H1 (cell line): ENCODE data around the gene CDCA5. TPM values are rescaled to one million over a fixed set of nuclear protein-coding genes. Genes with fewer than 3 reads are reported as not detected.

Source experiments
- CTCF ChIA-PET: fragments of 300-600 bp; sonication (Branson Sonifier 250); formaldehyde crosslinking; loops from one replicate; lab custom pipeline; 2021; ENCODE audit not compliant: partially characterized antibody; lab: Charles Lee
- POLR2A ChIA-PET: fragments of 300-600 bp; sonication (Branson Sonifier 250); formaldehyde crosslinking; loops from one replicate; lab custom pipeline; 2021; ENCODE audit warnings: inconsistent platforms; ENCODE audit not compliant: partially characterized antibody; lab: Charles Lee
- DNase-seq, 2 experiments: peaks; one replicate each; pipeline versions ENCODE4 v3.0.0 to v3.0.0-alpha.2; 2010 to 2022; ENCODE audit warnings: low spot score in 2 of 2, low read depth in 1 of 2, mixed read lengths in 1 of 2
- FAIRE-seq: peaks from 2 replicates; lab custom pipeline; 2011; peaks lifted over from hg19 to GRCh38; lab: Jason Lieb, UNC
- H2AFZ ChIP-seq: 2 replicates; pipeline ENCODE4 v1.8.1; 2012; ENCODE audit warnings: low read length, inconsistent platforms
- H2AK5ac ChIP-seq: 2 replicates; pipeline ENCODE4 v1.6.1; 2013; ENCODE audit warnings: low read depth, low read length
- H2BK120ac ChIP-seq: replicated peaks from 2 replicates; pipeline ENCODE3; 2013; ENCODE audit warnings: low read depth, low read length, inconsistent platforms
- H2BK12ac ChIP-seq: 2 replicates; pipeline ENCODE4 v1.6.1; 2013; ENCODE audit warnings: low read depth, low read length
- H2BK15ac ChIP-seq: 2 replicates; pipeline ENCODE4 v1.6.1; 2013; ENCODE audit warnings: low read length
- H2BK20ac ChIP-seq: 2 replicates; pipeline ENCODE4 v1.6.1; 2013; ENCODE audit warnings: low read length
- H2BK5ac ChIP-seq: 2 replicates; pipeline ENCODE4 v1.6.1; 2013; ENCODE audit warnings: low read depth, low read length
- H3K14ac ChIP-seq: 2 replicates; pipeline ENCODE4 v1.6.1; 2013; ENCODE audit warnings: inconsistent platforms; ENCODE audit not compliant: insufficient read length
- H3K18ac ChIP-seq: 2 replicates; pipeline ENCODE4 v1.6.1; 2013; ENCODE audit warnings: low read length; ENCODE audit errors: extremely low read depth
- H3K23ac ChIP-seq: 2 replicates; pipeline ENCODE4 v1.6.1; 2013; ENCODE audit warnings: inconsistent platforms; ENCODE audit not compliant: insufficient read length
- H3K23me2 ChIP-seq: 2 replicates; pipeline ENCODE4 v1.6.1; 2013; ENCODE audit warnings: low read depth, low read length
- H3K27ac ChIP-seq: 2 replicates; pipeline ENCODE4 v1.6.1; 2011; ENCODE audit warnings: low read depth, low read length, inconsistent platforms
- H3K27me3 ChIP-seq, 4 experiments: replicated peaks in 1 of 4; 1 replicate in 1 of 4; 2 replicates in 3 of 4; pipeline versions ENCODE4 v1.6.1 to v1.8.1; 2011 to 2013; ENCODE audit warnings: low read length in 3 of 4, mild to moderate bottlenecking in 3 of 4, inconsistent platforms in 2 of 4, mixed read lengths in 2 of 4, moderate library complexity in 1 of 4; ENCODE audit not compliant: control insufficient read depth in 3 of 4, insufficient read depth in 3 of 4; ENCODE audit errors: extremely low read depth in 1 of 4
- H3K36me3 ChIP-seq, 4 experiments: 2 replicates each; pipeline versions ENCODE4 v1.6.1 to v1.8.1; 2011 to 2013; ENCODE audit warnings: mild to moderate bottlenecking in 4 of 4, low read length in 3 of 4, moderate library complexity in 2 of 4, control low read depth in 1 of 4, inconsistent platforms in 1 of 4; ENCODE audit not compliant: insufficient read depth in 4 of 4, control insufficient read depth in 2 of 4
- H3K4ac ChIP-seq: replicated peaks from 2 replicates; pipeline ENCODE3; 2013; ENCODE audit warnings: low read length, low read depth, mixed read lengths, inconsistent platforms; ENCODE audit not compliant: insufficient read length
- H3K4me1 ChIP-seq, 4 experiments: replicated peaks in 1 of 4; 1 replicate in 1 of 4; 2 replicates in 3 of 4; pipeline versions ENCODE4 v1.6.1 to v1.8.1; 2011 to 2013; ENCODE audit warnings: low read length in 3 of 4, inconsistent platforms in 2 of 4, mixed read lengths in 1 of 4; ENCODE audit not compliant: insufficient read depth in 4 of 4, control insufficient read depth in 3 of 4
- H3K4me2 ChIP-seq, 2 experiments: 2 replicates each; pipeline versions ENCODE4 v1.6.1 to v1.8.1; 2011 to 2013; ENCODE audit warnings: low read depth in 2 of 2, low read length in 2 of 2, control low read depth in 1 of 2, inconsistent platforms in 1 of 2, mild to moderate bottlenecking in 1 of 2; ENCODE audit not compliant: insufficient read depth in 1 of 2
- H3K4me3 ChIP-seq, 4 experiments: fragments of 200-600, 300-600 bp in 1 of 4; sonication (generic), shearing (Covaris generic), sonication (Bioruptor Twin) in 1 of 4; 2 replicates each; pipeline versions ENCODE4 v1.5.1 to v1.8.1; 2011 to 2016; ENCODE audit warnings: low read length in 4 of 4, low read depth in 3 of 4, control low read depth in 2 of 4, inconsistent platforms in 2 of 4, mild to moderate bottlenecking in 2 of 4, mixed read lengths in 1 of 4, moderate library complexity in 1 of 4; ENCODE audit not compliant: insufficient read depth in 2 of 4; ENCODE audit errors: extremely low read depth in 1 of 4
- H3K56ac ChIP-seq: replicated peaks from 2 replicates; pipeline ENCODE3; 2013; ENCODE audit warnings: low read depth, mild to moderate bottlenecking, mixed read lengths, low read length, inconsistent platforms; ENCODE audit not compliant: insufficient read length
- H3K79me1 ChIP-seq: 2 replicates; pipeline ENCODE4 v1.6.1; 2013; ENCODE audit warnings: low read depth, low read length, control low read depth
- H3K79me2 ChIP-seq, 2 experiments: 2 replicates each; pipeline versions ENCODE4 v1.6.1 to v1.8.1; 2012 to 2013; ENCODE audit warnings: low read length in 2 of 2, mild to moderate bottlenecking in 2 of 2, inconsistent platforms in 1 of 2; ENCODE audit not compliant: insufficient read depth in 2 of 2, control insufficient read depth in 1 of 2
- H3K9ac ChIP-seq, 4 experiments: replicated peaks in 1 of 4; 1 replicate in 1 of 4; 2 replicates in 3 of 4; pipeline versions ENCODE4 v1.6.1 to v1.8.1; 2011 to 2013; ENCODE audit warnings: low read depth in 3 of 4, low read length in 3 of 4, control low read depth in 2 of 4, mild to moderate bottlenecking in 2 of 4, moderate library complexity in 2 of 4, inconsistent platforms in 1 of 4; ENCODE audit errors: extremely low read depth in 1 of 4
- H3K9me3 ChIP-seq, 2 experiments: 2 replicates each; pipeline versions ENCODE4 v1.6.1 to v1.8.1; 2012 to 2013; ENCODE audit warnings: mild to moderate bottlenecking in 2 of 2, moderate library complexity in 2 of 2, control low read depth in 1 of 2, inconsistent platforms in 1 of 2, low read depth in 1 of 2, low read length in 1 of 2, mixed read lengths in 1 of 2; ENCODE audit not compliant: insufficient read depth in 2 of 2
- H4K20me1 ChIP-seq, 2 experiments: replicated peaks in 1 of 2; 2 replicates each; pipeline versions ENCODE3 to v1.8.1; 2011 to 2013; ENCODE audit warnings: inconsistent platforms in 2 of 2, low read length in 2 of 2, mild to moderate bottlenecking in 1 of 2; ENCODE audit not compliant: insufficient read depth in 2 of 2, control insufficient read depth in 1 of 2
- H4K5ac ChIP-seq: 2 replicates; pipeline ENCODE4 v1.6.1; 2013; ENCODE audit warnings: low read length, low read depth, mixed read lengths, inconsistent platforms; ENCODE audit not compliant: insufficient read length
- H4K8ac ChIP-seq: 2 replicates; pipeline ENCODE4 v1.8.0; 2013; ENCODE audit warnings: mild to moderate bottlenecking, moderate library complexity, low read length, inconsistent platforms; ENCODE audit not compliant: insufficient read depth; ENCODE audit errors: extremely low read depth
- H4K91ac ChIP-seq: replicated peaks from 2 replicates; pipeline ENCODE3; 2013; ENCODE audit warnings: low read length, mixed read lengths, inconsistent platforms; ENCODE audit not compliant: insufficient read length
- ATF3 ChIP-seq: IDR thresholded peaks from 2 replicates; pipeline ENCODE4 v1.6.1; 2011; ENCODE audit warnings: low read depth, mild to moderate bottlenecking, low read length; ENCODE audit not compliant: insufficient read depth
- BRCA1 ChIP-seq: IDR thresholded peaks from 2 replicates; pipeline ENCODE4 v1.6.1; 2012; ENCODE audit warnings: low read depth, low read length, improper control_type of control experiment
- CBX8 ChIP-seq: fragments of 300-800, 300-1000 bp; sonication (generic); IDR thresholded peaks from 2 replicates; pipeline ENCODE4 v1.7.1; 2016; ENCODE audit warnings: low read depth, low read length, borderline replicate concordance
- CTBP2 ChIP-seq: IDR thresholded peaks from 2 replicates; pipeline ENCODE4 v1.7.0; 2011; ENCODE audit warnings: borderline replicate concordance, mild to moderate bottlenecking, moderate library complexity, mixed read lengths, low read length; ENCODE audit not compliant: insufficient read depth, insufficient read length
- FOSL1 ChIP-seq: IDR thresholded peaks from 2 replicates; pipeline ENCODE4 v1.6.1; 2011; ENCODE audit warnings: mild to moderate bottlenecking, low read depth, low read length, moderate library complexity; ENCODE audit not compliant: insufficient read depth
- JUN ChIP-seq: IDR thresholded peaks from 2 replicates; pipeline ENCODE4 v1.6.1; 2011; ENCODE audit warnings: low read depth, mild to moderate bottlenecking, improper control_type of control experiment, low read length
- KDM1A ChIP-seq: fragments of 200-600, 300-600 bp; sonication (generic); IDR thresholded peaks from 2 replicates; pipeline ENCODE4 v1.7.1; 2016; ENCODE audit warnings: mild to moderate bottlenecking, low read length, borderline replicate concordance
- MAX ChIP-seq: IDR thresholded peaks from 2 replicates; pipeline ENCODE4 v1.6.1; 2012; ENCODE audit warnings: inconsistent platforms
- POLR2AphosphoS5 ChIP-seq: IDR thresholded peaks from 2 replicates; pipeline ENCODE4 v1.6.1; 2011; ENCODE audit warnings: low read depth, low read length
- POU5F1 ChIP-seq: IDR thresholded peaks from 2 replicates; pipeline ENCODE4 v1.6.1; 2011; ENCODE audit warnings: low read depth, mild to moderate bottlenecking, low read length, moderate library complexity
- TCF12 ChIP-seq: IDR thresholded peaks from 2 replicates; pipeline ENCODE4 v1.6.1; 2011; ENCODE audit warnings: low read depth, mild to moderate bottlenecking, low read length
- WGBS, 2 experiments: shearing (Covaris generic) in 1 of 2; methylation state at CpG; one replicate each; pipeline versions ENCODE4 v1.1.6 to v1.1.7; 2013 to 2015; ENCODE audit warnings: low lambda C conversion rate in 2 of 2, mixed read lengths in 2 of 2, inconsistent platforms in 1 of 2, low coverage in 1 of 2, missing lambda C conversion rate in 1 of 2; ENCODE audit not compliant: insufficient replicate concordance in 2 of 2, insufficient coverage in 1 of 2, insufficient read length in 1 of 2; ENCODE audit errors: extremely low coverage in 1 of 2, missing lambda C conversion rate in 1 of 2; 5-methylcytosine and 5-hydroxymethylcytosine counted together
- polyA plus RNA-seq, 7 experiments: library from polyadenylated mRNA; depleted of rRNA in 3 of 7; stranded (reverse) in 5 of 7; unstranded in 2 of 7; fragments of >200 nt in 5 of 7; fragments of 200-250 nt in 2 of 7; gene quantifications; 1 replicate in 5 of 7; 2 replicates in 1 of 7; 4 replicates in 1 of 7; pipeline versions ENCODE4 v1.2.1 to v1.2.3, GENCODE V29; 2011 to 2013; ENCODE audit warnings: missing spikeins in 2 of 7, mixed read lengths in 2 of 7
- total RNA-seq: library from RNA; stranded (reverse); fragmentation: NEBNext Ultra II Directional; extraction: Animal tissue kit (Norgen Biotek cat#: 25700); gene quantifications from 2 replicates; pipeline ENCODE4 v1.2.1, GENCODE V29; 2021

The CDCA5 gene
- total and polyA plus RNA-seq, 2 of the 8 experiments (the other 6 are each of a cell fraction or from before 2014, with no cell fraction given): 39.2 to 87.0 TPM

- Histone ChIP-seq H3K79me1 (no peaks in the 10 kb centered on the region), H3K27me3 (no peaks in the 10 kb centered on the region), H3K27ac (no peak overlapping the region), H4K20me1 (no peaks in the 10 kb centered on the region), H2AK5ac (no peak overlapping the region), H2BK12ac (no peak overlapping the region), H3K56ac (no peak overlapping the region), H3K36me3 (no peaks in the 10 kb centered on the region; a peak in 2 of 8 replicates), H4K8ac (no peak overlapping the region), H3K4ac (no peak overlapping the region), H3K23me2 (no peaks in the 10 kb centered on the region), H4K91ac (no peak overlapping the region), H2BK5ac (no peak overlapping the region), H3K4me1 (no peaks in the 10 kb centered on the region), H2AFZ (no peak overlapping the region), H4K5ac (no peak overlapping the region), H3K79me2 (no peaks in the 10 kb centered on the region), H3K4me2 (no peak overlapping the region), H2BK15ac (no peak overlapping the region), H2BK20ac (no peak overlapping the region), H3K4me3 (no peak overlapping the region), H2BK120ac (no peak overlapping the region), H3K23ac (no peak overlapping the region), H3K9me3 (no peaks in the 10 kb centered on the region), H3K9ac (no peak overlapping the region), H3K14ac (no peak overlapping the region), H3K18ac (no peak overlapping the region)
- ChIA-PET POLR2A (no interaction called here), CTCF (interaction anchor here (1.2 to 3.1 kb wide), 3 partner anchors 21 to 44 kb away, joined by 4 to 12 read pairs (median 4); partner anchors contain the start of gene ARL2)
- 84% methylated on average over 2 of the region's 2 CpGs; no CpG with 5 or more reads in 1 of the 2 experiments for WGBS, 2 experiments
- FAIRE-seq (no peak), DNase-seq (no peak)
- TF ChIP-seq KDM1A: no peak
- TF ChIP-seq FOSL1: no peak
- TF ChIP-seq POLR2AphosphoS5: no peak
- TF ChIP-seq BRCA1: no peak
- TF ChIP-seq CBX8: no peak
- no peak for TF ChIP-seq POU5F1
- TF ChIP-seq JUN: no peak
- TF ChIP-seq MAX: no peak
- TF ChIP-seq TCF12: no peak
- no peak for TF ChIP-seq ATF3
- TF ChIP-seq CTBP2: no peak
Measured at GRCh38 chr11:65034423-65034822, 49.4 kb downstream of the CDCA5 start.
